GM23338 (cell line): ENCODE results near the gene ZBTB20.

Experiments used
- CTCF ChIP-seq, 2 experiments: fragments of 200-600 bp in 1 of 2; sonication (generic) in 1 of 2; conservative IDR thresholded peaks; 2 replicates each; pipeline versions ENCODE4 v1.5.1 to v1.6.1; 2016 to 2017; ENCODE audit warnings: antibody characterized with exemption in 2 of 2, low read depth in 2 of 2, mild to moderate bottlenecking in 2 of 2, moderate library complexity in 1 of 2
- EZH2phosphoT487 ChIP-seq: fragments of 200-600 bp; sonication (generic); IDR thresholded peaks from one replicate; pipeline ENCODE4 v1.8.1; 2018; ENCODE audit warnings: antibody characterized with exemption; ENCODE audit not compliant: unreplicated experiment
- JUNB ChIP-seq: IDR thresholded peaks from one replicate; pipeline ENCODE4 v1.6.1; 2016; ENCODE audit warnings: antibody characterized with exemption; ENCODE audit not compliant: unreplicated experiment
- NANOG ChIP-seq: IDR thresholded peaks from 2 replicates; pipeline ENCODE4 v1.6.1; 2016; ENCODE audit warnings: antibody characterized with exemption, borderline replicate concordance
- POLR2AphosphoS5 ChIP-seq: IDR thresholded peaks from 2 replicates; pipeline ENCODE4 v1.6.1; 2016; ENCODE audit warnings: antibody characterized with exemption, low read depth
- STAT1 ChIP-seq: IDR thresholded peaks from one replicate; pipeline ENCODE4 v1.6.1; 2016; ENCODE audit warnings: antibody characterized with exemption; ENCODE audit not compliant: unreplicated experiment
- TF ChIP-seq, protein P1 (sequence below): IDR thresholded peaks from one replicate; pipeline ENCODE4 v1.6.1; 2018; ENCODE audit warnings: antibody characterized with exemption; ENCODE audit not compliant: unreplicated experiment

- TF ChIP-seq CTCF (conservative IDR thresholded peaks at IDR 0.05; ENCODE audit: low read depth in 2 of 2) = no peak
- no peak for TF ChIP-seq JUNB
- TF ChIP-seq, protein P1, sequence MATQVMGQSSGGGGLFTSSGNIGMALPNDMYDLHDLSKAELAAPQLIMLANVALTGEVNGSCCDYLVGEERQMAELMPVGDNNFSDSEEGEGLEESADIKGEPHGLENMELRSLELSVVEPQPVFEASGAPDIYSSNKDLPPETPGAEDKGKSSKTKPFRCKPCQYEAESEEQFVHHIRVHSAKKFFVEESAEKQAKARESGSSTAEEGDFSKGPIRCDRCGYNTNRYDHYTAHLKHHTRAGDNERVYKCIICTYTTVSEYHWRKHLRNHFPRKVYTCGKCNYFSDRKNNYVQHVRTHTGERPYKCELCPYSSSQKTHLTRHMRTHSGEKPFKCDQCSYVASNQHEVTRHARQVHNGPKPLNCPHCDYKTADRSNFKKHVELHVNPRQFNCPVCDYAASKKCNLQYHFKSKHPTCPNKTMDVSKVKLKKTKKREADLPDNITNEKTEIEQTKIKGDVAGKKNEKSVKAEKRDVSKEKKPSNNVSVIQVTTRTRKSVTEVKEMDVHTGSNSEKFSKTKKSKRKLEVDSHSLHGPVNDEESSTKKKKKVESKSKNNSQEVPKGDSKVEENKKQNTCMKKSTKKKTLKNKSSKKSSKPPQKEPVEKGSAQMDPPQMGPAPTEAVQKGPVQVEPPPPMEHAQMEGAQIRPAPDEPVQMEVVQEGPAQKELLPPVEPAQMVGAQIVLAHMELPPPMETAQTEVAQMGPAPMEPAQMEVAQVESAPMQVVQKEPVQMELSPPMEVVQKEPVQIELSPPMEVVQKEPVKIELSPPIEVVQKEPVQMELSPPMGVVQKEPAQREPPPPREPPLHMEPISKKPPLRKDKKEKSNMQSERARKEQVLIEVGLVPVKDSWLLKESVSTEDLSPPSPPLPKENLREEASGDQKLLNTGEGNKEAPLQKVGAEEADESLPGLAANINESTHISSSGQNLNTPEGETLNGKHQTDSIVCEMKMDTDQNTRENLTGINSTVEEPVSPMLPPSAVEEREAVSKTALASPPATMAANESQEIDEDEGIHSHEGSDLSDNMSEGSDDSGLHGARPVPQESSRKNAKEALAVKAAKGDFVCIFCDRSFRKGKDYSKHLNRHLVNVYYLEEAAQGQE = no peak
- no peak for TF ChIP-seq STAT1
- no peak for TF ChIP-seq NANOG
- TF ChIP-seq POLR2AphosphoS5 = no peak
- TF ChIP-seq EZH2phosphoT487 = no peak
Observed at GRCh38 chr3:114363554-114364202, 783.4 kb downstream of the ZBTB20 start.
